Muscle layer of colon (tissue), 2 donors: ENCODE results near the gene MAP2K6.
A peak's percentile ranks its signal among the peaks of the same experiment; 100 is the strongest.

Experiments
- H3K27ac ChIP-seq: one replicate; pipeline ENCODE4 v1.7.0; 2013; ENCODE audit warnings: low read depth, mild to moderate bottlenecking, low read length, moderate library complexity
- H3K27me3 ChIP-seq, 2 donors: one replicate each; pipeline ENCODE4 v1.7.0; 2013; ENCODE audit warnings: low read length in 2 of 2, mild to moderate bottlenecking in 2 of 2; ENCODE audit not compliant: insufficient read depth in 2 of 2, control insufficient read depth in 1 of 2
- H3K36me3 ChIP-seq: one replicate; pipeline ENCODE4 v1.7.0; 2013; ENCODE audit warnings: mild to moderate bottlenecking, low read length; ENCODE audit not compliant: insufficient read depth
- H3K4me1 ChIP-seq: one replicate; pipeline ENCODE4 v1.7.0; 2013; ENCODE audit warnings: mild to moderate bottlenecking, low read length; ENCODE audit not compliant: insufficient read depth
- H3K4me3 ChIP-seq, 2 donors: one replicate each; pipeline ENCODE4 v1.7.0; 2013; ENCODE audit warnings: low read length in 2 of 2, low read depth in 1 of 2, mild to moderate bottlenecking in 1 of 2, moderate library complexity in 1 of 2
- H3K9ac ChIP-seq: one replicate; pipeline ENCODE4 v1.7.0; 2013; ENCODE audit warnings: low read length
- H3K9me3 ChIP-seq: one replicate; pipeline ENCODE4 v1.7.0; 2013; ENCODE audit warnings: mild to moderate bottlenecking, low read length
- donor health status: abdominal sarcoma.
- donor health status: Adenocarcinoma of cecum.

Gene MAP2K6

GRCh38 chr17:69414408-69415274, at the start of gene MAP2K6:
MAP2K6 (plus strand) TSS chr17:69414697; CDS start chr17:69414985, 288 bp downstream.
- peak within 1 kb of the TSS; percentile 30 for H3K9ac ChIP-seq
- H3K27ac ChIP-seq = peak within 1 kb of the TSS; percentile 52
- H3K27me3 ChIP-seq = no peaks in the 10 kb centered on the region
- H3K4me1 ChIP-seq = peaks cover 25% of the 10 kb centered on the region
- peak within 1 kb of the TSS; percentile 86 to 87 for H3K4me3 ChIP-seq
- H3K36me3 ChIP-seq = no peaks in the 10 kb centered on the region
- no peaks in the 10 kb centered on the region for H3K9me3 ChIP-seq

GRCh38 chr17:69367298-69367697, 47.2 kb upstream of the MAP2K6 start:
- Histone ChIP-seq H3K27me3 (no peaks in the 10 kb centered on the region), H3K27ac (no peak overlapping the region)

GRCh38 chr17:69373069-69373468, 41.4 kb upstream of the MAP2K6 start:
- Histone ChIP-seq H3K27me3 (no peaks in the 10 kb centered on the region), H3K4me1 (no peaks in the 10 kb centered on the region), H3K4me3 (no peak overlapping the region), H3K36me3 (no peaks in the 10 kb centered on the region), H3K9ac (no peak overlapping the region), H3K9me3 (no peaks in the 10 kb centered on the region), H3K27ac (no peak overlapping the region)

More at GRCh38 chr17:69367298-69367697, 47.2 kb upstream of the MAP2K6 start:
- no peak overlapping the region for H3K4me3 ChIP-seq
- no peak overlapping the region for H3K9ac ChIP-seq
- no peaks in the 10 kb centered on the region for H3K36me3 ChIP-seq
- H3K4me1 ChIP-seq = no peaks in the 10 kb centered on the region
- H3K9me3 ChIP-seq = no peaks in the 10 kb centered on the region

DNA sequence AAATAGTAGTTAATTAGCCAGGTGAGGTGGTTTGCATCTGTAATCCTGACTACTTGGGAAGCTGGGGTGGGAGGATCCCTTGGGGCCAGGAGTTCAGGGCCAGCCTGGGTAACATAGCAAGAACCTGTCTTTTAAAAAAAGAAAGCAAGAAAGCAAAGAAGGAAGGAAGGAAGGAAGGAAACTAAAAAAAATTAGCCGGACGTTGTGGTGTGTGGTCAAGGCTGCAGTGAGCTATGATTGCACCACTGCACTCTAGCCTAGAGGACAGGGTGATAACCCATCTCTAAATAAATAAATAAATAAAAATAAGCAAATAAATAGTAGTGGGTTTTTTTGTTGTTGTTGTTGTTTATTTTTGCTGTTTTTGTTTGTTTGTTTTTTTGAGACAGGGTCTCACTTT, 39.3 kb upstream of the MAP2K6 start:
- Histone ChIP-seq H3K27me3 (no peaks in the 10 kb centered on the region), H3K9me3 (no peaks in the 10 kb centered on the region), H3K27ac (no peak overlapping the region), H3K4me3 (no peak overlapping the region), H3K9ac (no peak overlapping the region), H3K4me1 (no peaks in the 10 kb centered on the region), H3K36me3 (no peaks in the 10 kb centered on the region)

- H3K27ac ChIP-seq = no peak overlapping the region
Observed at GRCh38 chr17:69388822-69389442, 25.6 kb upstream of the MAP2K6 start.

DNA sequence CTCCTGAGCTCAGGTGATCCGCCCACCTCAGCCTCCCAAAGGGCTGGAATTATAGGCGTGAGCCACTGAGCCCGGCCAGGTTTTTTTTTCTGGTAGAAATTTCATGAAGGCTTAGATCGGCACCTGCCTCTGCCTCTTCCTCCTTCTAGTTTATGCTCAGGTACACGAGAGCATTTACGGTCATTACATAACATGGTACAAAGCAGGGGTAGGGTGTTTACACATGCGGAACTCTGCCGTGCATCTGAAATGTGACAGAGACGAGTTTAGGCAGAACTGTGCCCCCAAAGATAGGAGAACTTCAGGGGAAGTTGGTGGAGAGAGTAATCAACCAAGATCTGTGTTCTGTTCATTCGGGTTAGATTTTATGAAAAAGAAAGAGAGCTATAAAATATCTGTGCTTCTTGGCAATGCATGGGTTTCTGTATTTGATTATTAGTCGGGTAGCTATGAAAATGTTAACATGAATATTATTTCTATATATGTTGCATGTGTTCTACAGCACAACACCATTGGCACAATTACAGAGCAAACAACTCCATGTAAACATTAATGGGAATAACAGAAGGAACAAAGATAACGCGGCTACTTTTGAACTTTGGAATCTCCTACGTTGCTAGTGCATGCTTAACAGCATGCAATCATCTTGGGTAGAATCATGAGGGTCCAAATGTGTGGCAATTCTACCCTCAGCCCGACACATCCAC, 23.5 kb upstream of the MAP2K6 start:
- Histone ChIP-seq H3K36me3 (no peaks in the 10 kb centered on the region), H3K27me3 (no peaks in the 10 kb centered on the region), H3K4me3 (no peak overlapping the region), H3K9me3 (no peaks in the 10 kb centered on the region), H3K9ac (no peak overlapping the region), H3K27ac (no peak overlapping the region), H3K4me1 (no peaks in the 10 kb centered on the region)

More at GRCh38 chr17:69388822-69389442, 25.6 kb upstream of the MAP2K6 start:
- no peaks in the 10 kb centered on the region for H3K9me3 ChIP-seq
- H3K9ac ChIP-seq = no peak overlapping the region
- no peaks in the 10 kb centered on the region for H3K36me3 ChIP-seq
- H3K4me1 ChIP-seq = no peaks in the 10 kb centered on the region
- no peak overlapping the region for H3K4me3 ChIP-seq
- no peaks in the 10 kb centered on the region for H3K27me3 ChIP-seq

DNA sequence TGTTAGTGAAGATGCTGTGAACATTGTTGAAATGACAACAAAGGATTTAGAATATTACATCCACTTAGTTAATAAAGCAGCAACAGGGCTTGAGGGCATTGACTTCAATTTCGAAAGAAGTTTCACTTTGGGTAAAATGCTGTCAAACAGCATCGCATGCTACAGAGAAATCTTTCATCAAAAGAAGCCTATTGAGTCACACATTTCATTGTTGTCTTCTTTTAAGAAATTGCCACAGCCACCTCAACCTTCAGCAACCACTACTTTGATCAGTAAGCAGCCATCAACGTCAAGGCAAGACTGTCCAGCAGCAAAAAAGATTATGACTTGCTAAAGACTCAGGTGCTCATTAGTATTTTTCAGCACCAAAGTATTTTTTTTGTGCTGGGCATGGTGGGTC, 13.2 kb upstream of the MAP2K6 start:
- H3K27ac ChIP-seq = no peak overlapping the region
- no peaks in the 10 kb centered on the region for H3K27me3 ChIP-seq
- H3K36me3 ChIP-seq = no peaks in the 10 kb centered on the region
- H3K4me1 ChIP-seq = no peaks in the 10 kb centered on the region
- no peaks in the 10 kb centered on the region for H3K9me3 ChIP-seq
- no peak overlapping the region for H3K4me3 ChIP-seq
- H3K9ac ChIP-seq = no peak overlapping the region

- no peaks in the 10 kb centered on the region for H3K36me3 ChIP-seq
Observed at GRCh38 chr17:69402052-69402451, 12.4 kb upstream of the MAP2K6 start.

GRCh38 chr17:69404399-69404798, 10.1 kb upstream of the MAP2K6 start:
- no peak overlapping the region for H3K27ac ChIP-seq
- no peaks in the 10 kb centered on the region for H3K4me1 ChIP-seq

More at GRCh38 chr17:69402052-69402451, 12.4 kb upstream of the MAP2K6 start:
- no peaks in the 10 kb centered on the region for H3K4me1 ChIP-seq
- H3K27ac ChIP-seq = no peak overlapping the region
- no peak overlapping the region for H3K9ac ChIP-seq
- H3K27me3 ChIP-seq = no peaks in the 10 kb centered on the region
- no peak overlapping the region for H3K4me3 ChIP-seq
- no peaks in the 10 kb centered on the region for H3K9me3 ChIP-seq

DNA sequence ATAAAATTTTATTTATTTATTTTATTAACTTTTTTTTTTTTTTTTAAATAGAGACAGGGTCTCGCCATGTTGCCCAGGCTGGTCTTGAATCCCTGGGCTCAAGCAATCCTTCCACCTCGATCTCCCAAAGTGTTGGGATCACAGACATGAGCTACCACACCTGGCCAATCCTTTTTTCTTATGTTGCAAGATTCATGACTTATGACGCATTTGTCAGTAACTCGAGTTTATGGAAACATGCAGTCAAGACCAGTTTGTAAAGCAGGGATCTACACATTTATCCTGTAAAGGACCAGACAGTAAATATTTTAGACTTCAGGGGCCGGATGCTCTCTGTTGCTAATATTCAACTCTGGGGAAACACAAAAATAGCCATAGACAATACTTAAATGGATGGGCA, 9.4 kb upstream of the MAP2K6 start:
- no peaks in the 10 kb centered on the region for H3K9me3 ChIP-seq
- no peaks in the 10 kb centered on the region for H3K36me3 ChIP-seq
- H3K4me3 ChIP-seq = no peak overlapping the region
- H3K4me1 ChIP-seq = no peaks in the 10 kb centered on the region
- H3K27me3 ChIP-seq = no peaks in the 10 kb centered on the region
- no peak overlapping the region for H3K27ac ChIP-seq
- H3K9ac ChIP-seq = no peak overlapping the region

More at GRCh38 chr17:69404399-69404798, 10.1 kb upstream of the MAP2K6 start:
- Histone ChIP-seq H3K4me3 (no peak overlapping the region), H3K9me3 (no peaks in the 10 kb centered on the region), H3K27me3 (no peaks in the 10 kb centered on the region), H3K36me3 (no peaks in the 10 kb centered on the region), H3K9ac (no peak overlapping the region)

DNA sequence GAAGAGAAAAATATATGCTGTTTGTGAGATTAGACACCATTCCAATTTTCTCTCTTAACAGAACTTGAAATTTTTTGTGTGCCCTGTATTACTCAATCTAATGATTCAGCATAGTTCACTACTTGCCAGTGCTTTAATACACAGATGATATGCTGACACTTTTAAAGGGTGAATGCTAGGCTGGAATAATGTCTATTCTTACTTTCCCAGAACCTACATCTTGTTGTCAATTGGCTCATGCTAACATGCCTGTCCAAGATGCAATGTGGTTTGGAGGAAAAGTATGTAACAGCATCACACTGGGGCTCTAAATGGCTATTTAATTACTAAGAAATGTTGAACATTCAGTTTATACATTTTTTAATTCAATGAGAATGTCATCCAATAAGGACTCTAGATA, 7.6 kb upstream of the MAP2K6 start:
- H3K27me3 ChIP-seq = no peaks in the 10 kb centered on the region
- no peak overlapping the region for H3K27ac ChIP-seq
- H3K9ac ChIP-seq = no peak overlapping the region
- no peak overlapping the region for H3K4me3 ChIP-seq
- no peaks in the 10 kb centered on the region for H3K36me3 ChIP-seq
- no peaks in the 10 kb centered on the region for H3K9me3 ChIP-seq
- H3K4me1 ChIP-seq = no peaks in the 10 kb centered on the region
